ENCODE data around the gene AEBP1.

DNA sequence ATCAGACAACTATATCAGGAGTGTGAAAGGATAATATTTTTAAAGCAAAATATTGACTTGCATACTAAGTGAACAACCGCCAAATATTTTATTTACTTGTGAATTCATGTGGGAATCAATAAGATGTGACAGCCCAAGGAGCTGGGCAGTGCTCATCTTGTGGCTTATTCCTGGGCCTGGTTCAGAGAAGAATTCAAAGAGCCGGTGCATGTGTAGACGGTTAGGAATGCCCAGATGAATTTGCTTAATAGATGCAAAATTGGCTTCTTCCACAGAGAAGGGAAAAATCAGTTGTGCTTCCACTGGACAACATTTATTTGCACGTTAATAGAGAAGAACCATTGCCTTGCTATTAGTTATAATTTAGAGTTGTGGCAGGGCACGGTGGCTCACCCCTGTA, 32.6 kb downstream of the AEBP1 start:
- TF ChIP-seq, protein P1, sequence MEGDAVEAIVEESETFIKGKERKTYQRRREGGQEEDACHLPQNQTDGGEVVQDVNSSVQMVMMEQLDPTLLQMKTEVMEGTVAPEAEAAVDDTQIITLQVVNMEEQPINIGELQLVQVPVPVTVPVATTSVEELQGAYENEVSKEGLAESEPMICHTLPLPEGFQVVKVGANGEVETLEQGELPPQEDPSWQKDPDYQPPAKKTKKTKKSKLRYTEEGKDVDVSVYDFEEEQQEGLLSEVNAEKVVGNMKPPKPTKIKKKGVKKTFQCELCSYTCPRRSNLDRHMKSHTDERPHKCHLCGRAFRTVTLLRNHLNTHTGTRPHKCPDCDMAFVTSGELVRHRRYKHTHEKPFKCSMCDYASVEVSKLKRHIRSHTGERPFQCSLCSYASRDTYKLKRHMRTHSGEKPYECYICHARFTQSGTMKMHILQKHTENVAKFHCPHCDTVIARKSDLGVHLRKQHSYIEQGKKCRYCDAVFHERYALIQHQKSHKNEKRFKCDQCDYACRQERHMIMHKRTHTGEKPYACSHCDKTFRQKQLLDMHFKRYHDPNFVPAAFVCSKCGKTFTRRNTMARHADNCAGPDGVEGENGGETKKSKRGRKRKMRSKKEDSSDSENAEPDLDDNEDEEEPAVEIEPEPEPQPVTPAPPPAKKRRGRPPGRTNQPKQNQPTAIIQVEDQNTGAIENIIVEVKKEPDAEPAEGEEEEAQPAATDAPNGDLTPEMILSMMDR (IDR thresholded peaks at IDR 0.05), result no peak
- TF ChIP-seq EP300 (IDR thresholded peaks at IDR 0.05), result no peak
- TF ChIP-seq POLR2A (IDR thresholded peaks at IDR 0.05), result no peak
- no peak for TF ChIP-seq POLR2AphosphoS5 (IDR thresholded peaks at IDR 0.05)
